Measurements from ENCODE around the gene SFRP4. TPM values are rescaled to one million over a fixed set of nuclear protein-coding genes. Genes with fewer than 3 reads are reported as not detected.

SFRP4 gene
- total and polyA plus RNA-seq, 10 of the 15 experiments (the other 5 are each of a cell fraction or from before 2014, with no cell fraction given), result 0.02 to 0.15 (median 0.14) TPM; not detected in 7

Other genes with a start within 250 kb of the SFRP4 start
- 1.2 TPM in 2 replicates for gene GPR141, start 233.1 kb downstream of the SFRP4 start, total RNA-seq (2014; rRNA removed)
- gene GPR141, start 233.1 kb downstream of the SFRP4 start, total RNA-seq (2014; rRNA removed; fragmentation: Illumina TruSeq; extraction: Trizol), result 1.3 TPM in 2 replicates
- gene GPR141, start 233.1 kb downstream of the SFRP4 start, total RNA-seq (2021), result 1.1 and 1.2 TPM in 2 replicates
- gene GPR141, start 233.1 kb downstream of the SFRP4 start, polyA plus RNA-seq (2011; rRNA removed), result 3.9 and 4.3 TPM in 2 replicates
- 0.76 and 1.6 TPM in 2 replicates for gene GPR141, start 233.1 kb downstream of the SFRP4 start, polyA plus RNA-seq (2014; fragmentation: Illumina TruSeq; extraction: Trizol)
- 1 to 10 TPM in 1 of 2 experiments, under 1 TPM in 1; 0.97 to 1.2 TPM for gene GPR141, start 233.1 kb downstream of the SFRP4 start, polyA plus RNA-seq (2014; fragmentation: Nextera tagmentation; extraction: Ambion mirVana)
- gene GPR141, start 233.1 kb downstream of the SFRP4 start, polyA plus RNA-seq (2014; rRNA removed), result 0.96 and 2.5 TPM in 2 replicates
- gene GPR141, start 233.1 kb downstream of the SFRP4 start, polyA plus RNA-seq (2016; fragmentation: Nextera tagmentation; extraction: Ambion mirVana), result under 1 TPM; 0.56 to 0.69 TPM
- 0.17 and 0.60 TPM in 2 replicates for gene NME8, start 68.2 kb downstream of the SFRP4 start, total RNA-seq (2014; rRNA removed)
- gene NME8, start 68.2 kb downstream of the SFRP4 start, total RNA-seq (2014; rRNA removed; fragmentation: Illumina TruSeq; extraction: Trizol), result 0.32 and 0.54 TPM in 2 replicates
- gene NME8, start 68.2 kb downstream of the SFRP4 start, total RNA-seq (2021), result 0.51 TPM in 1 of 2 replicates, not detected in the other
- 3.5 and 5.5 TPM in 2 replicates for gene NME8, start 68.2 kb downstream of the SFRP4 start, polyA plus RNA-seq (2011; rRNA removed)
- 0.30 and 0.62 TPM in 2 replicates for gene NME8, start 68.2 kb downstream of the SFRP4 start, polyA plus RNA-seq (2014; fragmentation: Illumina TruSeq; extraction: Trizol)
- gene NME8, start 68.2 kb downstream of the SFRP4 start, polyA plus RNA-seq (2014; fragmentation: Nextera tagmentation; extraction: Ambion mirVana), result under 1 TPM; 0.51 to 0.69 TPM
- 0.03 and 0.58 TPM in 2 replicates for gene NME8, start 68.2 kb downstream of the SFRP4 start, polyA plus RNA-seq (2014; rRNA removed)
- not detected for gene NME8, start 68.2 kb downstream of the SFRP4 start, polyA plus RNA-seq (2016; fragmentation: Nextera tagmentation; extraction: Ambion mirVana)
- 4.2 and 5.5 TPM in 2 replicates for gene EPDR1, start 3.8 kb upstream of the SFRP4 start, total RNA-seq (2014; rRNA removed)
- gene EPDR1, start 3.8 kb upstream of the SFRP4 start, total RNA-seq (2014; rRNA removed; fragmentation: Illumina TruSeq; extraction: Trizol), result 2.9 and 3.1 TPM in 2 replicates
- gene EPDR1, start 3.8 kb upstream of the SFRP4 start, total RNA-seq (2021), result 4.5 and 5.5 TPM in 2 replicates
- gene EPDR1, start 3.8 kb upstream of the SFRP4 start, polyA plus RNA-seq (2011; rRNA removed), result 18.8 and 21.4 TPM in 2 replicates
- 3.6 and 4.4 TPM in 2 replicates for gene EPDR1, start 3.8 kb upstream of the SFRP4 start, polyA plus RNA-seq (2014; fragmentation: Illumina TruSeq; extraction: Trizol)
- 1 to 10 TPM; 1.2 to 2.2 TPM for gene EPDR1, start 3.8 kb upstream of the SFRP4 start, polyA plus RNA-seq (2014; fragmentation: Nextera tagmentation; extraction: Ambion mirVana)
- 4.2 and 4.9 TPM in 2 replicates for gene EPDR1, start 3.8 kb upstream of the SFRP4 start, polyA plus RNA-seq (2014; rRNA removed)
- gene EPDR1, start 3.8 kb upstream of the SFRP4 start, polyA plus RNA-seq (2016; fragmentation: Nextera tagmentation; extraction: Ambion mirVana), result 1 to 10 TPM; 5.4 to 6.7 TPM

Data from GM12878 (cell line).